ENCODE measurements around the gene TMEM272.

Gene TMEM272

DNA sequence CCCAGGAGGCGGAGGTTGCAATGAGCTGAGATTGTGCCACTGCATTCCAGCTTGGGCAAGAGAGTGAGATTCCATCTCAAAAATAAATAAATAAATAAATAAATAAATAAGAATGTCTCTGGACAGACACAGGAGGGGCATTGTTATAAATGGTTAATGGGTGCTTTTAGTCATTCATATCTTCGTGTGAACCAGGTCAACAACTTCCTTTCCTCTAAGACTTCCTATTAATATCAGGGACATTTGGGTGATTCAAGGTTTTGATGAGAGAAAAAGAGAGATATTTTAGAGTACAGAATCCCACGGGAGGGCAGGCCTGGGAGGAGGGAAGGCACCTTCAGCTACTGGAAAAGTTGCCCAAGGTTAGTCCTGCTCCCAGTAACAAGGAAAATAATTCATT, 64.9 kb downstream of the TMEM272 start:
- DNase-seq: no peak

DNA sequence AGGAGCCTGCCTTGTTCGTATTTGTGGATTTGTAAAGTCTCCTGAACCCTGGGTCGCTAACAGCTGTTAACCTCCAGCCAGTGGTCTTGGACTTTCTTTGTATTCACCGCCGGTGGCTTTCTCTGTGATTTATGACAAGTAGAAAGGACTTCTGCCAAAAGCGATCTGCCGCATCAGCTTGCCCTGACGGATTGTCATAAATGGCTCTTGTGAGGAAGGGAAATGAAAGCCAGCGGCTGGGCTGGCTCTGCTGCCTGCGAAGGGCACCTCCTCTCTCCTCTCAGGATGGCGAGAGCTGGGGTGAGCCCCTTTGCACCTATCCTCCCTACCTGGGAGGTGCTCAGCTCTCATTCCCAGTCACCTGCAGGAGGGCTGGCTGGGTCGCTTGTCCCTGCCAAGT, 66.6 kb downstream of the TMEM272 start:
- DNase-seq: no peak

DNA sequence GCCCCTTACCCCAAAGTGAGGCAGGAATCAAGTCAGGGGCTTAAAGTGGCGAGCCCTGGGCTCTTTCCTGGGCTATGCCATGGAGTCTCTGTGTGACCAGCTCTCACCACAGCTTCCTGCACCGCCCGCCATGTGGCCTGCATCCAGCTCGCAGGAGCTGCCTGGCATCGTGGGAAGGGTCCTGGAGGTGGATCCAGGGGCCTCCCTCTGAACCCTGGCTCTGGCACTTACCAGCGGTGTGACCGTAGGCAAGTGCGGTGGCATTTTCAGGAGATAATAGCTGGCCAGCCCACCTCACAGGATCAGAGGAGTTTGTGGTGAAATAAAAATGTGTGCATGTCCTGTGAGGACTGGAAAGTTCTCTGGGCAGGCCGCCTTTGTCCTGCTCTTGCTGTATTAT, 67.1 kb downstream of the TMEM272 start:
- no peak for DNase-seq

DNA sequence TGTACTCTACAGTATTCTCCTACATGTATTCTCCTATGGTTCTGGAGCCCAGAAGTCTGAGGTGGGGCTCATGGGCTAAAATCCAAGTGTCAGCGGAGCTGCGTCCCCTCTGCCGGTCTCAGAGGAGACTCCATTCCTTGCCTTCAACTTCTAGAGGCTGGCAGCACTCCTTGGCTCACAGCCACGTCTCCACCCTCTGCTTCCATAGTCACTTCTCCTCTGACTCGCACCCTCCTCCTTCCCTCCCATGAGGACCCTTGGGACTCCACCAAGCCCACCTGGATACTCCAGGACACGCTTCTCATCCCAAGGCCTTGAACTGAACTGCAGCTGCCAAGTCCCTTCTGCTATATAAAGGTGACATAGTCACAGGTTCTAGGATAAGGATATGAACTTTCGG, 68.8 kb downstream of the TMEM272 start:
- no peak for DNase-seq

DNA sequence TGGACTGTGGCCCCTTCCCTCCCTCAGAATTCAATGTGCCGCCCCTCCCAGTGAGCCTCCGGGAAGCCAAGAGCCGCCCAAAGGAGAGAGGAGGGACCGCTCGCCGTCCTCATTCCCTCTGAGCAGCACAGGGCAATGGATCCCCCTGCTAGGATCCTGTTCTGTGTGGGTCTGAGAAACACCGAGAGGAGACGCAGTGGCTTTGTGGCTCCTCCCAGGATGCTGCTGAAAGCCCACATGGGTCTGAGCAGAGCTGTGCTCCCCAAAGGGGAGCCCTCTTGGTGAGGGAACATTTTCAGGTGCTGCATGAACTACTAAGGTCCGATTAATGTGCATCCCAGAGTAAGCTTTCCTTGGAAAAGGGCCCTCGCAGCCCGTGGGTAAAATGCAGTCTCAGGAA, 71.5 kb downstream of the TMEM272 start:
- DNase-seq: no peak

DNA sequence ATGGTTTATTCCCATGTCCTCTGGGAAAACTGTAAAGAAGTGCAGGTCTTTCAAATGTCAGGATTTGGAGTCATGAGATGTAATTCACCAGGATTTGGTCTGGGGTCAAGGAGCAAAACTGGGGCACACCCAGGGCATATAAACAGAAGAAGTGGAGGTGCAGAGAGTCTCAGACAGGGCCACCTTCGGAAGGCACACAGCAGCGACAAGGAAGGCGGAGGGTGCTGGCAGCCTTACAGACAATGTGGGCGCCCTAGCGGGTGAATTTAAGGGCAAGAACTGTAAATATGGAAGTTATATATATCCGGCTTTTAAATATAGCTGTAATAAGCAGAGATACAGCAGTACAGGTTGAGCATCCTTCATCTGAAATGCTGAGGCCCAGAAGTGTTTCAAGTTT, 72.2 kb downstream of the TMEM272 start:
- DNase-seq: no peak

DNA sequence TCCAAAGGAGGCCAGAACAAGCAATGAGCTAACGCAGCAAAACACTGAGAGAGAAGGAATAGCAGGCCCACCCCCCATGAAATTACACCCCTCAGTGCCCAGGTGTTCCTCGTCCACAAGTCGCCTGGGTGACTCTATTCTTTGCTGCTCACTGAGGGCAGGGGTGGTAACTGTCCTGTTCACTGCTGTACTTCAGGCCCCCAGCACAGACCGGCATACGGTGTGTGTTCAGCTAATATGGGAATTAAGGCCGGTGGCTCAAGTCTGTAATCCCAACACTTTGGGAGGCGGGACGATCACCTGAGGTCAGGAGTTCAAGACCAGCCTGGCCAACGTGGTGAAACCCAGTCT, 72.9 kb downstream of the TMEM272 start:
- no peak for DNase-seq

DNA sequence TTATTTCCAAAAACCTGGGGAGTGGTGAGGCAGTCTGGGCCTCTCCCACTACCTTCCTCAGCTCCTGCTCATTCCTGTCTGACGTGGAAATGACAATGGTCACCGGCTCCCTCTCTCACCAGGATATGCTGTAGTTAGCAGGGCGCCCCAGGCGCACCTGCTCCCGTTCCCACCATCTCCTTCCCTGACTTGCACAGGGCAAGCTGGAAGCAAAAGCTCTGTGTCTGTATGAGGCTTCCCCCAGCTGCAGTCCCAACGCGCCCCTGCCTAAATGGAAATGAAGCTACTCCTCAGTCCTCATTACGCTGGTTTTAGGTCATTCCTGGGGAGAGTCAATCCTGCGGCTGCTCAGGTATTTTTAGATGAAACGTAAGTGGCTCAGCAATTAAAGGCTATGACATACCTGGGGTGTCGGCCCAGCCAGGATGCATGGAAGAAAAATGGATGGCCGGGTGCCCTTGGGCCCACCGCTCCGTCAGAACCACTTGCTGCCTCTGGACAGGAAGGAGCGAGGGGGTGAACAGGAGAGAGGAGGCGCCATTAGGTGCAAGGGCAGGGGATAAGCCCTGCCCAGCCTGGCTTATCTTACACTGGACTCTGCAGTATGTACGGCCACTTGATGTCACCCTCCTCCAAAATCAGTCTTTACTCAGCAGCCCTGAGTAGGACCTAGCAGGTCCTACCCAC, 73.4 kb downstream of the TMEM272 start:
- DNase-seq: no peak

DNA sequence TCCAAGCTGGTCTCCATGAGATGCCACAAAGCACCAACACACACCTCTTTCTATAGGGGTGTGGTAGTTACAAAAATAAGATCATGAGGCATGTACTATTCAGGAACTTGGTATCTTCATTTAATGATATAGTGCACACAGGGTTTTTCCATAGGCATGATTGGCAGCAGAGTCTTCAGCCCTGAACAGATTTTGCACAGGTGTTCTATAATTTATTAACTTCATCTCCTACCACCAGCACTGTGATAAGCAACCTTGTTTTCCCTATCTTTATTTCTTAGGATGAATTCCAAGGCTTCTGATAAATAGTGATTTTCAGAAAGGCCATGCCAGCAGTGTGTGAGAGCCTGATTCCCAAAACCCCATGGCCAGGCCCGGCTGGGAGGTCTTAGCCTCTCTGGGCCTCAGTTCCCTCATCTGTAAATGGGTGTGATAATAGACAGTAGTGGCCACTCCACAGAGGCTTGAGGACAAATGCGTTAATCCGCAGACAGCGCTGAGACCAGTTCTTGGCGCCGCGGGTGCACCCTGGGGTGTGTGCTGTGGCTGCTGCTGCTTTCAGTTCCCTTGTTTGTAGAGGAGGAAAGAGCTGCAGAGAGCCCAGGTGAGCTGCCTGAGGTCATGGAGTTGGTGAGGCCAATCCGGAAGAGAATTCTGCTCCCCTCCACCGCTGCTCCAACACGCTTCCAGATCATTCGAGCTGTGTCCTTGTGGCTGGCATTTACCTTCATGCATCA, 74.1 kb downstream of the TMEM272 start:
- no peak for DNase-seq

DNA sequence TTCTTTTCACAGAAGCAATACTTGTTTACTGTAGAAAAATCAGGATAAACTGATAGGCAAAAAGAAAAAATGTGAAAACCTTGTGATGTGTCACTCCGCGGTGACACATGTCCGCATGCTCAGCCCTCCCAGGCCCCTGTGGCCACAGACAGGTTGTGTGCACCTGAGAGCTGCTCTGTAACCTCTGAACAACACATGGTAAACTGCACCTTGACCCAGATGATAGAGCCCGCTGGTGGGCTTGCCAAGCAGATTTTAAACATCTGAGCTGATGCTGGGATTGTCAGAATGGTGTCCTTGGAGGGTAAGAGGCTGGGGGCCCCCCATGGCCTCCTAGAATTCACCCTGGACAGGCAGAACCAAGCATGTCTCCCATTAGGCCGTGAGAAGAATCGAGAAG, 74.8 kb downstream of the TMEM272 start:
- no peak for DNase-seq

DNA sequence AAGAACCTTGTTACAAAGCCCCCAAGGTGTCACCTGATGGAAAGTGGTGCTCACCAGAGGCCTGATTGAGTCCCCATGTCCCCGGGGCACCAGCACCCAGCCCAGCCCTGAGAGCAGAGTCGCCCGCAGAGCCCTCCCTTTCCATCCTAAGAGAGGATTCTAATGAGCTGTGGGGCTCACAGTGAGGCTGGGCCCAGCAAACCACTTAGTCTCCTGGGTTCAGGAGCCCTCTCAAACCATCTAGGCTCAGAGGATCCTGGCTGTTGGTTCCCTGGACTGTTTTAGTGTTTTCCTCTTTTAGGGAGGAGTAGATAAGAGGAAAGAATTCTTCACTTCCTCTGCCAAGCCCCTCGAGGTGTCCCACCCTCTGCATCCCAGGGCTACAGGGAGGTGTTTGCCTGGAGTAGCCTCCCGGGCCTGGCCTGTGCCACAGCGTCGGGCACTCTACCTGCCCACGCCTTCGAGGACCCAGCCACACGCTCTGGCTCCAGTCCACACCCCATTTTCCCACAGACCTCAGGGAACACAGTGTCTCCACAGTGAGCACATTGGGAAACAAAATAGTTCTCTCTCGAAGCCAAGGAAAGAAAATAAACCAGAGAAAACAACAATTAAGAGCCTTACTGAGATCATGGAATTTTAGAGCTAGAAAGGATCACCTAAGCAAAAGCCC, 75.4 kb downstream of the TMEM272 start:
- no peak for DNase-seq

DNA sequence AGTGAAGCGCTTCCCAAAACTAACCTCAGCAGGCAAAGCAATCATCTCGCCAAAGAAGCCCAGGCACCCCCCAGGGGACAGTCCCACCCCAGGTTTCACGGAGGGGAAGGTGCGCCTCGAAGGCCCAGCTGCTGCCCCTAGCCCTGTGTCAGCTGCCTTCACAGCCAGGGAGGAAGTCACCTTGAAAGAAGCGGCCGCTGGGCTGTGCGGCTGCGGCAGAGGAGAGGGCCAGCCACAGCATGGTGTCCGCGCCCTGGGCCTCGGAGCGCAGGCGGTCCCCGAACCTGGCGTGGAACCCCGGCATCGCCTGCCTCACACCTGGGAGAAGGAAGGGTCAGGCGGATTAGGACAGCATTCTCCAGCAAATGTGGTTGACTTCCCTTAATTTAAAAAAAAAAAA, 76.0 kb downstream of the TMEM272 start:
- no peak for DNase-seq

DNA sequence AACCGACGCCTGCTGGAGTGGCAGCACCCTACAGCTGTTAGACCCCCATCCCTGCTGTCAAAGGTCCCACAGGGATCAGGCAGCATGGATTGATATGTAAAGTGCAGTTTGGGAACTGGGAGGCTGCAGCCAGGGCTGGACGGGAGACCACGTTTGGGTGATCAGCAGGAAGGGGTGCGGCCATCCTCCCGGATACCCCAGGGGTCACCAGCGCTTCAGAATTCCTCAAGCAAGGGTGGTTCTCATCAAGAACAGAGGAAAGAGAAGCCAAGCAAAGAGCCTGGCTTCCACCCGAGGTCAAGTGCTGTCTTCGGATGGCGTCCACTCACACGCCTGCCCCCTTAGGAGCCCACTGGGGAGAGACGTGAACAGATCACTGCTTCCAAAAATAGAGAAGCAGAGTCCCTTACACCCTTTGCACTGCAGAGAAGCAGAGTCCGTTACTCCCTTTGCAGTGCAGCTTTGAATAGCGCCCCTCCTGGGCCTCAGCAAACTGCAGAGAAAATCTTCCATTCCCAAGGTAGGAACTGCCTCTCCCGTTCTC, 76.5 kb downstream of the TMEM272 start:
- no peak for DNase-seq

DNA sequence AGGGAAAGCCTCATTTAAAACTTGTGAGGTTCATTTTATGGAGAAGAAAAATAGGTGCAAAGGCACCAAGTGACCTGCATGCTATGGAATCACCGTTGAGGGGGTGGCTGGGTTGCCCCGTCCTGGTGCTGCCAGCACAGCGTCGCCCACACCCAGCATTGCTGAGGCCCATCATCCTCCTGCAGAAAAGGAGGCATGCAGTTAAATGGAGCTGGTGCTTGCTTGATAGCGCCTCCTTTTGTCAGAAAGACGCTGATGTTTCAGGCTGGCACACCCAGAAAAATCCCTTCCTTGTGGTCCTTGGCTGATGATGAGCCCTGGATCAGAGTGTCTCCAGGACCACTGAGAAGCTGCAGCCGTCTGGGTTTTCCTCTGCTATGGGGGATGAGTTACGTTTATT, 77.9 kb downstream of the TMEM272 start:
- no peak for DNase-seq

DNA sequence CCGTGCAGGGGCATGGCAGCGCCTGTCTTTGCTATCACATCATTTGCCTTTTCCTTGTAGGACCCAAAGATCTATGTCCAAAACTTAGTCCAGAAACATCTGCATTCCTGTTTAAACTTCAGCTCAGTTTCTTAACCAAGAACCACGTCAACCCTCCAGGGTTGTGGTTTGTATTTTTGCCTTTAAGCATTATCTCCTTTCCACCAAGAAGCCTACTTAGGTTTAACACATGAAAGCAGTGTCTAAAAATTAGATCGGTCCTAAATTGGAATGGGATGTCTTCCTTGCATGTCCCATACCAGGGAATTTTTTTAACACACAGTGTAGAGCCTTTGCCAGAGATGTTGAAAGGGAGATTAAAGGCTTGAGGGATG, 79.8 kb downstream of the TMEM272 start:
- DNase-seq: no peak

DNA sequence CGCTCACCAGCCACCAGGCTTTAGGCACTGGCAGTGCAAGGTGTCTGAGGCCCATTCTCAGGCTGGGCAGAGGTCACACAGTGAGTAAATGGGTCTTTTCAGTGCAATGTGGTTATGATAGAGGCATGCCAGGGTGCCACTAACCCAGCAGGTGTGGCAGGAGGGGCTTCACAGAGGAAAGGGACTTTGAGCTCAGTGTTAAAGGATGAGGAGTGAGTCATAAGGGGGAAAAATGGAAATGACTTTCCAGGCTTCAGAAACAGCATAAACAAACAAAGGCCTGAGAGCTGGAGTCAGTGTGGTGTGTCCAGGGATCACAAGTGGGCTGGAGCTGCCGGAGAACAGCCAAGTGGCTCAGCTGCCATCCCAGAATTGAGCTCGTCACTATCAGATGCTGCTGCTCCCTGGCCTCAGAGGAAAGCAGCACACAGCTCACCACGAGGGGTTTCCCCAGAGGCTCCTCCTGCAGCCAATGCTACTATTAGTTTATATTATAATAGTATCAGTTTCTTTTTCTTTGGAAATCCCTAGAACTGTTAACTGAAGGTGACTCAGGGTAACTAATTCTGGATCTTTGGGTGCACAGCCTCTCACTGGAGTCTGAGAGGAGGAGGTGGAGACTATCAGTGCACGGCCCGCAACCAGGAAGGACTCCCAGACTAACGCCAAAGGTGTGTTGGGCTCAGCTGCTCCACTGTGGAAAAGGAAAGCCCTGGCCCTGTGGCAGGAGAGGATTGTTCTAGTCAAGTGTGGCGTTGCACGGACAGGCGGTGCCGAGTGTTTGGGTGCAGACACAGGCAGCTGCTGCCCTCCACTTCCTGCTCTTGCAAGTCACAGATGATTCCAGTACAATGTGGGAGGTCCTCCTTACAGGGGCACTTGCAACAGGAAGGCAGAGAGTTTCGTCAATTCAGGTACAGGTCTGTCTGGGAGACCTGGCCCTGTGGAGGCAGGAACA, 80.5 kb downstream of the TMEM272 start:
- DNase-seq: peak; percentile 41

DNA sequence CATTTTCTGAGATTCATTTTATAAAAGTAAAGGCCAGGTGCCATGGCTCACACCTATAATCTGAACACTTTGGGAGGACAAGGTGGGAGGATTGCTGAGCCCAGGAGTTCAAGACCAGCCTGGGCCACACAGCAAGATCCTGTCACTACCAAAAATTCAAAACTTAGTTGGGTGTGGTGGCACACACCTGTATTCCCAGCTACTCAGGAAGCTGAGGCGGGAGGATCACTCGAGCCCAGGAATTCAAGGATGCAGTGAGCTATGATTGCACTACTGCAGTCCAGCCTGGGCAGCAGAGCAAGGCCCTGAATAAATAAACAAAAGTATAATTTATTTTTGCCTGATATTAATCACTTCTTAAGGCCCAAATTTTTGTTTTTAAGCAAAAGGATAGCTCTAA, 81.5 kb downstream of the TMEM272 start:
- no peak for DNase-seq
